ENCODE measurements around the gene C6orf62. TPM values are rescaled to one million over a fixed set of nuclear protein-coding genes. Genes with fewer than 3 reads are reported as not detected.
A peak's percentile ranks its signal among the peaks of the same experiment; 100 is the strongest.
"Not testable (repeated sequence)": the region's sequence is repeated elsewhere in the genome, so short reads cannot be mapped to it uniquely, and the experiment has no call there.

Gene C6orf62
- total RNA-seq, 4 donors from 2014 or later: 58.4 to 108 (median 87.3) TPM

GRCh38 chr6:24718449-24719124 is 367 bp downstream of the C6orf62 start:
- peaks cover 24% of the 10 kb centered on the region in 2 donors for H3K36me3 ChIP-seq
- H3K27ac ChIP-seq: peak overlapping the region; percentile 96 to 99 (median 98)
- WGBS, 2 donors: 20% methylated on average over 8 of the region's 8 CpGs
- intact Hi-C loops (cut with DNase I): loop anchor here (5.0 kb wide), 1 partner anchor 54 kb away; the partner anchor contains the start of gene GMNN
- peak overlapping the region in 2 of 3 donors; percentile 85 to 99 for H3K4me3 ChIP-seq (replicated peaks in 1 of 3)
- no peaks in the 10 kb centered on the region for H3K9me3 ChIP-seq
- no peaks in the 10 kb centered on the region for H3K27me3 ChIP-seq
- TF ChIP-seq CTCF (IDR thresholded peaks at IDR 0.05) (no peak), POLR2A (IDR thresholded peaks at IDR 0.05) (no peak)
- DNase-seq: no peak
- peaks cover 25 to 38% of the 10 kb centered on the region in 2 donors for H3K4me1 ChIP-seq

- H3K9me3 ChIP-seq, DNase-seq, H3K27me3 ChIP-seq: not testable (repeated sequence)
- Histone ChIP-seq H3K4me3 (replicated peaks in 1 of 3) (peak overlapping the region in 1 of 3 donors; percentile 15), H3K27ac (peak overlapping the region in 1 of 3 donors; percentile 96), H3K36me3 (peaks cover 34 to 43% of the 10 kb centered on the region in 2 donors), H3K4me1 (peaks cover 25 to 46% of the 10 kb centered on the region in 2 donors)
- whole genome bisulfite sequencing, 2 donors: 86 to 92% methylated on average over 7 of the region's 7 CpGs
- intact Hi-C loops (cut with DNase I): loop anchor here (5.0 kb wide), 1 partner anchor 56 kb away; the partner anchor contains the start of gene GMNN
Measured at GRCh38 chr6:24716602-24717148, 2.3 kb downstream of the C6orf62 start.

GRCh38 chr6:24710519-24711303 is 8.2 kb downstream of the C6orf62 start:
- H3K4me1 ChIP-seq: peaks cover 0 to 35% of the 10 kb centered on the region in 2 donors
- no peak for TF ChIP-seq POLR2A (IDR thresholded peaks at IDR 0.05)
- TF ChIP-seq CTCF (IDR thresholded peaks at IDR 0.05): no peak
- H3K4me3 ChIP-seq (replicated peaks in 1 of 3): no peak overlapping the region
- no peaks in the 10 kb centered on the region for H3K9me3 ChIP-seq
- no peak for DNase-seq
- 93 to 95% methylated on average over 10 of the region's 10 CpGs for WGBS, 2 donors
- intact Hi-C loops (cut with DNase I): no loop called here
- no peak overlapping the region for H3K27ac ChIP-seq
- H3K27me3 ChIP-seq: no peaks in the 10 kb centered on the region
- H3K36me3 ChIP-seq: peaks cover 87 to 98% of the 10 kb centered on the region in 2 donors

GRCh38 chr6:24709014-24709711 is 9.8 kb downstream of the C6orf62 start:
- Histone ChIP-seq H3K27me3 (no peaks in the 10 kb centered on the region), H3K4me3 (replicated peaks in 1 of 3) (no peak overlapping the region), H3K27ac (no peak overlapping the region), H3K9me3 (no peaks in the 10 kb centered on the region), H3K4me1 (peaks cover 0 to 32% of the 10 kb centered on the region in 2 donors), H3K36me3 (peaks cover 87 to 98% of the 10 kb centered on the region in 2 donors)
- DNase-seq: no peak
- 94% methylated on average over 4 of the region's 4 CpGs for WGBS, 2 donors
- TF ChIP-seq POLR2A (IDR thresholded peaks at IDR 0.05): no peak
- no peak for TF ChIP-seq CTCF (IDR thresholded peaks at IDR 0.05)
- intact Hi-C loops (cut with DNase I): no loop called here

GRCh38 chr6:24708612-24709011 is 10.3 kb downstream of the C6orf62 start:
- Histone ChIP-seq H3K27ac (no peak overlapping the region), H3K4me3 (replicated peaks in 1 of 3) (no peak overlapping the region), H3K9me3 (no peaks in the 10 kb centered on the region), H3K36me3 (peaks cover 82 to 94% of the 10 kb centered on the region in 2 donors), H3K27me3 (no peaks in the 10 kb centered on the region), H3K4me1 (peaks cover 0 to 27% of the 10 kb centered on the region in 2 donors)
- intact Hi-C loops (cut with DNase I): no loop called here
- no peak for DNase-seq
- TF ChIP-seq POLR2A (IDR thresholded peaks at IDR 0.05): no peak
- TF ChIP-seq CTCF (IDR thresholded peaks at IDR 0.05): no peak
- 83 to 92% methylated on average over 3 of the region's 3 CpGs for WGBS, 2 donors

Measured in thyroid gland (tissue), 4 donors.